HEK293 (cell line): Measurements from ENCODE around the gene RAB5IF.

Experiments used
- CTCF ChIP-seq: fragments of 450-650 bp; formaldehyde crosslinking; IDR thresholded peaks from 2 replicates; pipeline ENCODE4 v1.5.1; 2016; ENCODE audit warnings: missing biosample characterization, missing genetic modification characterization
- PATZ1 ChIP-seq: fragments of 450-650 bp; formaldehyde crosslinking; IDR thresholded peaks from 2 replicates; pipeline ENCODE4 v1.5.1; 2016; ENCODE audit warnings: missing biosample characterization, missing genetic modification characterization
- PBX3 ChIP-seq: sonication (generic); formaldehyde crosslinking; IDR thresholded peaks from 2 replicates; pipeline ENCODE4 v1.8.1; 2022; ENCODE audit warnings: mild to moderate bottlenecking, moderate library complexity, missing genetic modification reagents
- SP2 ChIP-seq: fragments of 450-650 bp; formaldehyde crosslinking; IDR thresholded peaks from 2 replicates; pipeline ENCODE4 v1.5.1; 2016; ENCODE audit warnings: missing biosample characterization, missing genetic modification characterization
- ZBTB7A ChIP-seq: fragments of 450-650 bp; formaldehyde crosslinking; IDR thresholded peaks from 2 replicates; pipeline ENCODE4 v1.5.1; 2016; ENCODE audit warnings: low read depth, missing biosample characterization, missing genetic modification characterization
- ZFHX2 ChIP-seq: fragments of 450-650 bp; formaldehyde crosslinking; conservative IDR thresholded peaks from 2 replicates; pipeline ENCODE4 v1.5.1; 2016; ENCODE audit warnings: missing biosample characterization, missing genetic modification characterization
- ZNF169 ChIP-seq: fragments of 450-650 bp; formaldehyde crosslinking; IDR thresholded peaks from 2 replicates; pipeline ENCODE4 v1.5.1; 2016; ENCODE audit warnings: missing biosample characterization, missing genetic modification characterization

- TF ChIP-seq CTCF (tag by site-specific recombination) (no peak), SP2 (tag by site-specific recombination) (no peak), PATZ1 (tag by site-specific recombination) (no peak), ZNF169 (tag by site-specific recombination) (no peak), ZBTB7A (tag by site-specific recombination) (no peak), ZFHX2 (tag by site-specific recombination) (no peak), PBX3 (CRISPR knock-in tag) (no peak)
Measured at GRCh38 chr20:36629719-36630681, 24.4 kb downstream of the RAB5IF start.
